Progenitor cell of endocrine pancreas (in vitro differentiated cells): ENCODE data around the gene LPIN2. TPM values are rescaled to one million over a fixed set of nuclear protein-coding genes. Genes with fewer than 3 reads are reported as not detected.

Source experiments
- DNase-seq: peaks from one replicate; pipeline ENCODE4 v3.0.0; 2021; ENCODE audit warnings: low spot score; ENCODE audit not compliant: unreplicated experiment
- H3K27ac Mint-ChIP-seq: 2 replicates; pipeline ENCODE4 v1.8.0; 2021; ENCODE audit warnings: mild to moderate bottlenecking, moderate library complexity, mixed read lengths
- H3K27me3 Mint-ChIP-seq: 2 replicates; pipeline ENCODE4 v1.8.0; 2021; ENCODE audit warnings: mixed read lengths
- H3K36me3 Mint-ChIP-seq: 2 replicates; pipeline ENCODE4 v1.8.0; 2022; ENCODE audit warnings: mixed read lengths; ENCODE audit not compliant: insufficient read depth
- H3K4me1 Mint-ChIP-seq: 2 replicates; pipeline ENCODE4 v1.8.0; 2021; ENCODE audit warnings: low read depth, mixed read lengths
- H3K4me3 Mint-ChIP-seq: 2 replicates; pipeline ENCODE4 v1.8.0; 2021; ENCODE audit warnings: low read depth, mild to moderate bottlenecking, moderate library complexity, mixed read lengths
- H3K9me3 Mint-ChIP-seq: 2 replicates; pipeline ENCODE4 v1.8.0; 2021; ENCODE audit warnings: low read depth, mixed read lengths
- CTCF ChIP-seq: fragments of 200-600 bp; sonication (generic); IDR thresholded peaks from one replicate; pipeline ENCODE4 v1.5.0; 2021; ENCODE audit warnings: antibody characterized with exemption, mild to moderate bottlenecking; ENCODE audit not compliant: unreplicated experiment
- total RNA-seq: library from RNA; stranded (reverse); gene quantifications from 2 replicates; pipeline ENCODE4 v1.2.1, GENCODE V29; 2021

Gene LPIN2
- total RNA-seq, 1 donor from 2014 or later = 25.9 TPM

GRCh38 chr18:2992995-2993877 lies 19.7 kb downstream of the LPIN2 start:
- no peaks in the 10 kb centered on the region for H3K27me3 Mint-ChIP-seq
- peaks cover 8% of the 10 kb centered on the region for H3K36me3 Mint-ChIP-seq
- H3K27ac Mint-ChIP-seq = no peak overlapping the region

DNA sequence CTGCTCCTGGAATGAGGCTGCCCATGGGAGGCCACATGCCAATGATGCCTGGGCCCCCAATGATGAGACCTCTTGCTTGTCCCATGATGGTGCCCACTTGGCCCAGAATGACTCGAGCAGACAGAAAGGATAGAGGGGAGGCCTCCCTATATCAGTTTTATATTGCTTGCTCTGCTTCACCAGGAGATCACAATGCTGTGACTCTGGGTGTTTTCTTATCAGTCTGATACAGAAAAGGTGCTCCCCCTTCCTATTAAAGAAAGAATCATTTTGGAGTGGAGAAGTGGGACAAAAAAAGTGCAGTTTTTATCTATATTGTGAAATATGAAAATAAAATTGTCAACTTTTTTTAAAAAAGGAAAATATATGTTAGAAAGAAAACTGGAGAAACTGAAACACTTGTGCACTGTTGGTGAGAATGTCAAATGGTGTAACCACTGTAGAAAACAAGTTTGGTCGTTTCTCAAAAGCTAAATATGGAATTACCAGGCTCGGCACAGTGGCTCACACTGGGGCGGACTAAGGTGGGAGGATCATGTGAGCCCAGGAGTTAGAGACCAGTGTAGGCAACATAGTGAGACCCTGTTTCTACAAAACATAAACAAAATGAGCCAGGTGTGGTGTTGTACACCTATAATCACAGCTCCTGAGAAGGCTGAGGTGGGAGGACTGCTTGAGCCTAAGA lies 21.8 kb downstream of the LPIN2 start:
- H3K4me1 Mint-ChIP-seq = peaks cover 5% of the 10 kb centered on the region
- H3K4me3 Mint-ChIP-seq = no peak overlapping the region
- H3K9me3 Mint-ChIP-seq = peaks cover 4% of the 10 kb centered on the region
- peaks cover 8% of the 10 kb centered on the region for H3K36me3 Mint-ChIP-seq
- H3K27me3 Mint-ChIP-seq = no peaks in the 10 kb centered on the region
- DNase-seq = no peak
- TF ChIP-seq CTCF = no peak
- H3K27ac Mint-ChIP-seq = no peak overlapping the region

More at GRCh38 chr18:2992995-2993877, 19.7 kb downstream of the LPIN2 start:
- TF ChIP-seq CTCF = no peak
- H3K4me3 Mint-ChIP-seq = no peak overlapping the region
- peaks cover 9% of the 10 kb centered on the region for H3K4me1 Mint-ChIP-seq
- H3K9me3 Mint-ChIP-seq = peaks cover 4% of the 10 kb centered on the region
- no peak for DNase-seq

- H3K36me3 Mint-ChIP-seq = peaks cover 8% of the 10 kb centered on the region
- H3K27me3 Mint-ChIP-seq = no peaks in the 10 kb centered on the region
- no peak for DNase-seq
- TF ChIP-seq CTCF = no peak
- H3K27ac Mint-ChIP-seq = no peak overlapping the region
- no peak overlapping the region for H3K4me3 Mint-ChIP-seq
- H3K9me3 Mint-ChIP-seq = peaks cover 4% of the 10 kb centered on the region
- peaks cover 21% of the 10 kb centered on the region for H3K4me1 Mint-ChIP-seq
These were observed 24.8 kb downstream of the LPIN2 start for GRCh38 chr18:2987876-2988790.

GRCh38 chr18:2986150-2986865 lies 26.6 kb downstream of the LPIN2 start:
- peaks cover 2% of the 10 kb centered on the region for H3K36me3 Mint-ChIP-seq
- no peak overlapping the region for H3K27ac Mint-ChIP-seq
- H3K4me1 Mint-ChIP-seq = peaks cover 33% of the 10 kb centered on the region
- H3K9me3 Mint-ChIP-seq = no peaks in the 10 kb centered on the region
- H3K4me3 Mint-ChIP-seq = no peak overlapping the region
- TF ChIP-seq CTCF = no peak
- H3K27me3 Mint-ChIP-seq = no peaks in the 10 kb centered on the region
- DNase-seq = no peak
